ENCODE results near the gene SHISA4.

SHISA4 gene

DNA sequence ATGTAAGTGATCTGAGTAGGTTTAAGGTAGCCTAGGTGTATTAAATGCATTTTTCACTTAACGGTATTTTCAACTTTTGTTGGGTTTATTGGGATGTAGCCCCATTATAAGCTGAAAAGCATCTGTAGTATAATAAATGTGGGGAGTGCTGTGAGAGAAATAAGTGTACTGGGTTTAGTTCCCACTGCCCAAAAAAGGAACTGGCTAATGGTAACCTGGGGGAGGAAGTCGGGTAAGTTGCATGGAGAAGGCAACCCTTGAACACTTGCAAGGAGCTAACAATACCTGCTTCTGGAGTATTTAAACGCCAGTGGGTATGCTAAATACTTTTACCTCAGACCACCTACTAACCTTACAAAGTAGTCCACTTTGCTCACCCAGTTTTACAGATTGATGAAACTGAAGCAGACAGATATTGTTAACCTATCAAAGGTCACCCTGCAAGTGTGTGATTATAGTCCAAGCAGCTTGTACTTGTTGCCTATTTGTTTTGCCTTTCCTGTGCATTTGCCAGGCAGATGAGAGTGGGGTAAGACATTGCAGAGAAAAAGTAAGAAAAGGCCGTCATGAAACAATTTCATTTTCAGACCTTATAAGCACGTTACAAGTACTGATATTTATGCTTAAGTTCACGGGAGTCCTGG, 7.6 kb upstream of the SHISA4 start:
- in situ Hi-C loops (cut with MboI; ENCODE audit: low sequenced_read_pairs, unreplicated experiment) = loop anchor here (25.0 kb wide), 1 partner anchor 231 kb away; the partner anchor contains the start of gene GPR37L1
- TF ChIP-seq, protein P1, sequence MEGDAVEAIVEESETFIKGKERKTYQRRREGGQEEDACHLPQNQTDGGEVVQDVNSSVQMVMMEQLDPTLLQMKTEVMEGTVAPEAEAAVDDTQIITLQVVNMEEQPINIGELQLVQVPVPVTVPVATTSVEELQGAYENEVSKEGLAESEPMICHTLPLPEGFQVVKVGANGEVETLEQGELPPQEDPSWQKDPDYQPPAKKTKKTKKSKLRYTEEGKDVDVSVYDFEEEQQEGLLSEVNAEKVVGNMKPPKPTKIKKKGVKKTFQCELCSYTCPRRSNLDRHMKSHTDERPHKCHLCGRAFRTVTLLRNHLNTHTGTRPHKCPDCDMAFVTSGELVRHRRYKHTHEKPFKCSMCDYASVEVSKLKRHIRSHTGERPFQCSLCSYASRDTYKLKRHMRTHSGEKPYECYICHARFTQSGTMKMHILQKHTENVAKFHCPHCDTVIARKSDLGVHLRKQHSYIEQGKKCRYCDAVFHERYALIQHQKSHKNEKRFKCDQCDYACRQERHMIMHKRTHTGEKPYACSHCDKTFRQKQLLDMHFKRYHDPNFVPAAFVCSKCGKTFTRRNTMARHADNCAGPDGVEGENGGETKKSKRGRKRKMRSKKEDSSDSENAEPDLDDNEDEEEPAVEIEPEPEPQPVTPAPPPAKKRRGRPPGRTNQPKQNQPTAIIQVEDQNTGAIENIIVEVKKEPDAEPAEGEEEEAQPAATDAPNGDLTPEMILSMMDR (IDR thresholded peaks at IDR 0.05; ENCODE audit: borderline replicate concordance, control extremely low read depth, extremely low read depth, insufficient read depth, missing control alignments) = no peak
- DNase-seq (ENCODE audit: low spot score) = no peak

DNA sequence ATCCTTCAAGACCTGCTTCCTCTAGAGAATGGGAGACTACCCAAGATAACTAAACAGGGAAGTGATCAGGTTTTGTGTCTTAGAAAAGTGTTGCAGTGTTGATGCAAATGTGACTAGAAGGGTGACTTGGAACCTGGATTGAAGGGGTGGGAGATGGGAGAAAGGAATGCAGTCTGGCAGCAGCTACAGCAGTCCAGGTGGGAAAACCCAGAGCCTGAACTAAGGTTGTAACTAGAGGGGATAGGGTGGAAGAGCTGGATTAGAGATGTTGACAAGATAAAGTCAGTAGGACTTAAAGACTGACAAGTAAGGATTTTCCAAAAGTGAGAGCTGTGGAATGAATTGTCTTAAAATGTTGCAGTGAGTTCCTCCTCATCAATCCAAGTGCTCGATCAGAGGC, 7.1 kb upstream of the SHISA4 start:
- in situ Hi-C loops (cut with MboI; ENCODE audit: low sequenced_read_pairs, unreplicated experiment) = loop anchor here (25.0 kb wide), 1 partner anchor 231 kb away; the partner anchor contains the start of gene GPR37L1
- DNase-seq (ENCODE audit: low spot score) = no peak
- TF ChIP-seq, protein P1 (IDR thresholded peaks at IDR 0.05; ENCODE audit: borderline replicate concordance, control extremely low read depth, extremely low read depth, insufficient read depth, missing control alignments) = no peak

DNA sequence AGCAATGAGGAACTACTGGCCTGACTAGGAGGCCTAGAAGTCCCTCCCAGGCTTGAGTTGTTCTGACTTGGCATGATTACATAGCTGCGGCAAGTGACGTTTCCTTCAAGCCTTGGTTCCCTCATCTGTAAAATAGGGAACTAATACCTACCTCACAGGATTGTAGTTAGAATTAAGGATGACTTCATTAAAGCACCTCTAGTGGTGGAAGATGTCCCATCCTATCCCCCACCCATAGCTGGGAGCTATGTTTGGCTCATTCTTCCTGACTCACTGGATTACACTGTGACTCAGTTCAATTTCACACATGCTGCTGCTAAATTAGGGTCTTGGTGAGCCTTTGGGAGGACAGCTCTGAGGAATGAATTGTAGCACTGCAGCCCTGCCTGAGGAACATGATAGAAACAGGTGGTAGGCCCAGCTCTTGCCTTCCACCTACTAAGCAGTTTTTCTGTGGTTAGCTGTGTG, 6.0 kb upstream of the SHISA4 start:
- peak; percentile 34 for DNase-seq (ENCODE audit: low spot score)
- TF ChIP-seq, protein P1 (IDR thresholded peaks at IDR 0.05; ENCODE audit: borderline replicate concordance, control extremely low read depth, extremely low read depth, insufficient read depth, missing control alignments) = no peak

DNA sequence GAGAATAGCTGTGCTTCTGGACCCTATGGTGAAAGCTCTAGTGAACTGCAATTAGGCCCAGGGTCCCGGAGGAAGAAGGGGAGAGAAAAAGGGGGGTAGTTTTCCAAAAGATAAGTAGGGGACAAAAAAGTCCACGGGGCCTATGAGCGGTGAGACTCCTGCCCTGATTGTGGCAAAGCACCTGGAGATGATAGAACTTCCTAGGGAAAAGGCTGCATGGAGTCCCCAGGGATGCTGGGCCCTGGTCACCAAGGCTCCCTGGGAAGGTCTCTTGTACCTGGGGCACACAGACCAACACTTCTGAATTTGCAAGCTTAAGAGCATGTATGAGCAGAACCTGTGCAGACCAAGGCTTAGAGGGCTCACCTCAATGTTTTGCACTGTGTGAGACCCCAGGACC, 5.4 kb upstream of the SHISA4 start:
- in situ Hi-C loops (cut with MboI; ENCODE audit: low sequenced_read_pairs, unreplicated experiment) = loop anchor here (25.0 kb wide), 1 partner anchor 229 kb away; the partner anchor contains the start of gene GPR37L1
- no peak for DNase-seq (ENCODE audit: low spot score)
- TF ChIP-seq, protein P1 (IDR thresholded peaks at IDR 0.05; ENCODE audit: borderline replicate concordance, control extremely low read depth, extremely low read depth, insufficient read depth, missing control alignments) = no peak

More for the DNA sequence above, 6.0 kb upstream of the SHISA4 start:
- in situ Hi-C loops (cut with MboI; ENCODE audit: low sequenced_read_pairs, unreplicated experiment) = loop anchor here (25.0 kb wide), 1 partner anchor 230 kb away; the partner anchor contains the start of gene GPR37L1

DNA sequence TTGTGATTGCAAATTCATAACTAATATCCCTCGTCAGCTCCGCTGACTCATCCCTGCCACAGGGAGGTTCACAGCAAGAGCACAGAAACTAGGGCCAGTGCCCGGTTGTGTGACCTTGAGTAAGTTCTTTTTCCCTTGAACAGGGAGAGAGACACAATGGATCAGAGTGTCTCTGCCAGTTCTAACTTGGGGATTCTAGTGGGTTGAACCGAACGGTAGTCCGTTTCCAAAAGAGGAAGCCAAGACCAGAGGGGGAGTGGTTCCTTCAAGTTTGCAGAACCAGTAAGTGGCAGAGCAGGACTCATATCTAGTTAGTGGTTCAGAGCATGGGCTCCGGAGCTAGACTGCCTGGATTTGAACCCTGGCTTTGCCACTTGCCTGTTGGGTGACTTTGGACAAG, 4.9 kb upstream of the SHISA4 start:
- in situ Hi-C loops (cut with MboI; ENCODE audit: low sequenced_read_pairs, unreplicated experiment) = loop anchor here (25.0 kb wide), 1 partner anchor 229 kb away; the partner anchor contains the start of gene GPR37L1
- DNase-seq (ENCODE audit: low spot score) = no peak
- TF ChIP-seq, protein P1 (IDR thresholded peaks at IDR 0.05; ENCODE audit: borderline replicate concordance, control extremely low read depth, extremely low read depth, insufficient read depth, missing control alignments) = no peak

DNA sequence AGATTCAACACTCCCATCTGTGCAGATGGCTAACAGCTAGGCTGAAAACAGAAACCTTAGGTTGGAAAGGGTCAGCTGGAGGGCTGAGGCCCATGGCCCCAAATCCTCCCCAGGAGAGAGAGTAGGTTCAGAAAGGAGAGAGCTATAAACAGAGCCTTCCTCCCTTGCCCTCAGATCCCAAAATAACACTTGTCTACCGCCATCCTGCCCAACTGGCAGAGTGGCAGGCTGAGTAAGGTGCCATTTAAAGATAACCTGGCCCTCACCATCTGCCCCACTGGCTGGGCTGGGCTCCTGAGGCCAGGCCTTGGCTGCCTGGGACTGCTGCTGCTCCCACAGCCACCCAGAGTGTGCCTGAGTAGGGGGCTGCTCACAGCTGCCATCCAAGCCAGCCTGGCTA, 4.3 kb upstream of the SHISA4 start:
- TF ChIP-seq, protein P1 (IDR thresholded peaks at IDR 0.05; ENCODE audit: borderline replicate concordance, control extremely low read depth, extremely low read depth, insufficient read depth, missing control alignments) = no peak
- in situ Hi-C loops (cut with MboI; ENCODE audit: low sequenced_read_pairs, unreplicated experiment) = loop anchor here (25.0 kb wide), 1 partner anchor 228 kb away; the partner anchor contains the start of gene GPR37L1
- DNase-seq (ENCODE audit: low spot score) = no peak

All from GM13976 (cell line).